NCI-H146 treated with DMSO at 0.1 percent for 48 hours (cell line): ENCODE results near the gene ACTR2.
"Not testable (repeated sequence)": the region's sequence is repeated elsewhere in the genome, so short reads cannot be mapped to it uniquely, and the experiment has no call there.

ENCODE experiments used
- DNase-seq: peaks from one replicate; lab custom pipeline; 2025; ENCODE audit not compliant: unreplicated experiment; lab: John Stamatoyannopoulos, UW

The ACTR2 gene

DNA sequence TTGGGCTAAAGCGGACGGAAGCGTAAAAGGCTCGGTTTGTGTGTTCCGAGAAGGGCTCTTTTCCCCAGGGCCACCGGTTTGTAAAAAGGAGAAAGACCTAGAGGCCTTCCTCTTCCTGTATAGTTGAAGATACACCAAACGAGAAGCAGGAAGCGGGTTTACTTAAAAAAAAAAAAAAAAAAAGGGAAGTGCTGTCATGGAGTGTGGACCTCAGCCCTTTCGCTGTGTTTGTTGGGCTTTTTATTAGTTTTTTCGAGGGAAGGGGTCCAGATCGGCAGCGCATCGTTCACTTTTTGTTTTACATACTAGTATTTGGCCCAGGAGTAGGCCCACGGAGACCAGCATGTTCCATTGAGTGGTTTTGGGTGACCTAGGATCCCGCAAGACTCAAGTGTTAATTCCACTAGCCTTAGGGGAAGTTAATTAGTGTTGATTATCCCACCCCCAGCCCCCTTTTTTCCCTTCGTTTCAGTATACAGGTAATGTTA, 676 bp downstream of the ACTR2 start:
- DNase-seq = peak; percentile 40

- DNase-seq = no peak
These were observed 3.5 kb downstream of the ACTR2 start for GRCh38 chr2:65231121-65231520.

GRCh38 chr2:65231892-65232477, 4.4 kb downstream of the ACTR2 start:
- DNase-seq = no peak

- no peak for DNase-seq
These were observed 5.0 kb downstream of the ACTR2 start for GRCh38 chr2:65232636-65233035.

DNA sequence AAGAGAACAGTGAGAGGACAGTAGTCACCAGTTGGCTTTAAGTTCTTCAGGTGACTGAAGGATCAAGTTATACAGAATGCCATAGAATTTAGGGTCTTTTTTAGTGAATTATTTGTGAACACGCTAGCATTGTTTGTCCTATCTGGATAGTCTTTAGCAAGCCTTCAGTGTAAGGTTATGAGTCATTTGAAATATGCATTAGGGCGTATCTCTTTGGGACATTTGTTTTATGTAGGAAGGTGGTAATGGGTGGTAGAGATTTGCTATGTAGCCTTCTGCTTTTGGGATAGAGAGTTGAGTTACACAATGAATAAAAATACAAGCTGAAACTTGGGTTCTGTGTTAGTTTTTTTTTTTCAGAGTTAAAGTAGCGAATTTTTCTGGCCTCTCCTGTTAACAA, 13.0 kb downstream of the ACTR2 start:
- no peak for DNase-seq

DNA sequence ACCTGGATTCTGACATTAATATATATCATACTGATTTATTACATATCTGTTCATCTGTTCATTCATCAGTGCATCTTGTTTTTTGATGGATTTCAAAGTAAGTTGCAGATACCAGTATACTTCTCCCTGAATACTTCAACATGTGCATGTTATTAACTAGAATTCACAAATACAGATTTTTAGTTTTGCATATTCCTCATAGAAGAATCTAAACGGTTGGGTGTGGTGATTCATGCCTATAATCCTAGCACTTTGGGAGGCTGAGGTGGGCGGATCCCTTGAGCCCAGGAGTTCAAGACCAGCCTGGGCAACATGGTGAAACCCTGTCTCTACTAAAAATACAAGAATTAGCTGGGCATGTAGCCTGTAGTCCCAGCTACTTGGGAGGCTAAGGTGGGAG, 16.8 kb downstream of the ACTR2 start:
- DNase-seq = not testable (repeated sequence)

DNA sequence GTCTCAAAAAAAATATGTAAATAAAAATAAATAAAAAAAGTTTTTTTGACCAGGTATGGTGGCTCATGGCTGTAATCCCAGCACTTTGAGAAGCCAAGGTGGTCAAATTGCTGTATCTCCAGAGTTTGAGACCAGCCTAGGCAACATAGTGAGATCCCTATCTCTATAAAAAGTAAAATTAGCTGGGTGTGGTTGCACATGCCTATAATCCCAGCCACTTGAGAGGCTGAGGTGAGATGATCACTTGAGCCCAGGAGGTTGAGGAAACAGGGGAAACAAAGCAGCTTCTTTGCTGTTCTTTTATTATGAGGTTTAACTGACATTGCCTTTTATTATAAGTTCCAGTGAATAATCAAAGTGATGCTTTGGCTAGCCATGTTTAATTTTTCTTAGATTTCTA, 25.0 kb downstream of the ACTR2 start:
- no peak for DNase-seq

DNA sequence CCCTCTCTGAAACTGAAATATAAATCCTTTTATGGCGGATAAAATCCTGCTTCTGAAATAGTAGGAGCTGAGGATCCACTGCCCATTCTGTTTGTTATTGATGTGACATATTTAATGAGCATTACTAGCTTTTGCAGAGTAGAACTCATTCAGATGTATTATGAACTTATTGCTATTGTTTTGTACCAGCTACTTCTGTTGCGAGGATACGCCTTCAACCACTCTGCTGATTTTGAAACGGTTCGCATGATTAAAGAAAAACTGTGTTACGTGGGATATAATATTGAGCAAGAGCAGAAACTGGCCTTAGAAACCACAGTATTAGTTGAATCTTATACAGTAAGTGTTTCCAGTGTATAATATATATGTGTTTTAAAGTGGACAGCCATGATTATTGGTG, 27.7 kb downstream of the ACTR2 start:
- DNase-seq = no peak

GRCh38 chr2:65256054-65256453, 28.4 kb downstream of the ACTR2 start:
- DNase-seq = no peak

- not testable (repeated sequence) for DNase-seq
These were observed 30.2 kb downstream of the ACTR2 start for GRCh38 chr2:65257866-65258265.

GRCh38 chr2:65261676-65262075, 34.0 kb downstream of the ACTR2 start:
- no peak for DNase-seq

GRCh38 chr2:65263262-65263661, 35.6 kb downstream of the ACTR2 start:
- no peak for DNase-seq

GRCh38 chr2:65263986-65264385, 36.4 kb downstream of the ACTR2 start:
- no peak for DNase-seq

- peak; percentile 53 for DNase-seq
These were observed 37.4 kb downstream of the ACTR2 start for GRCh38 chr2:65264821-65265670.

GRCh38 chr2:65265671-65266045, 38.0 kb downstream of the ACTR2 start:
- DNase-seq = no peak

DNA sequence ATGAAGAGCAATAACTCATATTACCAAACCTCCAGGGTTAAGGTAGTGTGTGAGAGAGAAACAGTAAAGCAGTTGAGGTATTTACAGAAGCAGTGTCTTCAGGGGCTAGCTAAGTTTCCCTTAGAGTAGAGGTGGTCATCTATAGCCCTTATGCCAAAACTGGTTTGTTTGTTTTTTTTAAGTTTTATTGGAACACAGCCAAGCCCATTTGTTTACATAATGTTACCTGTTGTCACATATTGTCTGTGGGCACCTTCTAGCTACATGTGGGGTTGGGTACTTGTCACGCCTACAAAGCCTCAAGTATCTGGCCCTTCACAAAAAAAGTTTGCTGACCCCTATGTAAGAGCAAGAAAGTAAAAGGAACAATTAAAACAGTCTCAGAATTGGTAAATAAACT, 39.4 kb downstream of the ACTR2 start:
- no peak for DNase-seq

DNA sequence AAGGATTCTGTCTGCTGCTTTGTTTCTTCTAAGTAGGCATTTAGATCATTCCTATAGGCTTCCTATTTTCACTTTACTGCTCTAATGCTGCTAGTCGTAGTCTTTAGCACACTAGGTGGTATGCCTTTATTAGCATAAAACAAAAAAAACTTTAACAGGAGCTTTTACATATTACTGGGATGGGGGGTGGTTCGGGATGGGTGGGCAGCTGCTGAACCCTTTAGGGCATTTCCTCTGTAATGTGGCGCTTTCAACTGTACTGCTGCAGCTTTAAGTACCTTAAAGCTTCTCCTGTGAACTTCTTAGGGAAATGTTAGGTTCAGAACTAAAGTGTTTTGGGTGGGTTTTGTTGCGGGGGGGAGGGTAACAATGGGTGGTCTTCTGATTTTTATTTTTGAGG, 41.3 kb downstream of the ACTR2 start:
- no peak for DNase-seq

GRCh38 chr2:65273344-65273743, 45.7 kb downstream of the ACTR2 start:
- DNase-seq = no peak

GRCh38 chr2:65275141-65275915, 47.7 kb downstream of the ACTR2 start:
- no peak for DNase-seq

DNA sequence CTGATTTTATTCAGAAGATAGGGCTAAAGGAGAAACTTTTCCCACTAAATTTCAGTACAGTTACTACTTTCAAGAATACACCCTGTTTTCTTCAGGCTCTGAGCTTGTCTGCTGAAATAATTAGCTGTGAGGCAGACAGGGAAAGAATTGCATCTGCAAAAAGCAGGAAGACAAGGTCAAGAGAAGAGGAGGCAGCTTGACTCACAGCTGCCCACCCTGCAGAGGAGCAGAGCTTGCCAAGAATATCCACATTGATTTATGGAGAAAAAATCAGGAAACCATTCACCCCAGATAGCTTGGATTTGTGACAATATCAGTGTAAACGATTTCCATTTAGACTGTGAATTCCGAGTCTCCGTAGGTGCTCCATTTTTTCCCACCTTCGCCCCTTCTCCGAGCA, 49.0 kb downstream of the ACTR2 start:
- no peak for DNase-seq

- no peak for DNase-seq
These were observed 49.5 kb downstream of the ACTR2 start for GRCh38 chr2:65277118-65277517.
